ENCODE measurements around the gene NMRAL1.
A peak's percentile ranks its signal among the peaks of the same experiment; 100 is the strongest.

The NMRAL1 gene

GRCh38 chr16:4505356-4506147 lies 31.1 kb upstream of the NMRAL1 start:
- DNase-seq (ENCODE audit: extremely low read depth in 1 of 2, low read depth in 1 of 2): peak; percentile 58 to 65

GRCh38 chr16:4501071-4501478 lies 26.6 kb upstream of the NMRAL1 start:
- DNase-seq (ENCODE audit: extremely low read depth in 1 of 2, low read depth in 1 of 2): no peak

GRCh38 chr16:4500272-4500671 lies 25.8 kb upstream of the NMRAL1 start:
- DNase-seq (ENCODE audit: extremely low read depth in 1 of 2, low read depth in 1 of 2): no peak

GRCh38 chr16:4499196-4499555 lies 24.8 kb upstream of the NMRAL1 start:
- no peak for DNase-seq (ENCODE audit: extremely low read depth in 1 of 2, low read depth in 1 of 2)

GRCh38 chr16:4498546-4499195 lies 24.2 kb upstream of the NMRAL1 start:
- no peak for DNase-seq (ENCODE audit: extremely low read depth in 1 of 2, low read depth in 1 of 2)

- no peak for DNase-seq (ENCODE audit: extremely low read depth in 1 of 2, low read depth in 1 of 2)
Measured at GRCh38 chr16:4496305-4496704, 21.9 kb upstream of the NMRAL1 start.

GRCh38 chr16:4495766-4496165 lies 21.3 kb upstream of the NMRAL1 start:
- no peak for DNase-seq (ENCODE audit: extremely low read depth in 1 of 2, low read depth in 1 of 2)

- no peak for DNase-seq (ENCODE audit: extremely low read depth in 1 of 2, low read depth in 1 of 2)
Measured at GRCh38 chr16:4494746-4495490, 20.5 kb upstream of the NMRAL1 start.

GRCh38 chr16:4491898-4492297 lies 17.5 kb upstream of the NMRAL1 start:
- DNase-seq (ENCODE audit: extremely low read depth in 1 of 2, low read depth in 1 of 2): no peak

GRCh38 chr16:4489030-4489429 lies 14.6 kb upstream of the NMRAL1 start:
- no peak for DNase-seq (ENCODE audit: extremely low read depth in 1 of 2, low read depth in 1 of 2)

- no peak for DNase-seq (ENCODE audit: extremely low read depth in 1 of 2, low read depth in 1 of 2)
Measured at GRCh38 chr16:4488499-4488967, 14.1 kb upstream of the NMRAL1 start.

GRCh38 chr16:4487955-4488498 lies 13.6 kb upstream of the NMRAL1 start:
- DNase-seq (ENCODE audit: extremely low read depth in 1 of 2, low read depth in 1 of 2): no peak

- DNase-seq (ENCODE audit: extremely low read depth in 1 of 2, low read depth in 1 of 2): no peak
Measured at GRCh38 chr16:4486126-4486893, 11.9 kb upstream of the NMRAL1 start.

- DNase-seq (ENCODE audit: extremely low read depth in 1 of 2, low read depth in 1 of 2): no peak
Measured at GRCh38 chr16:4481963-4482362, 7.5 kb upstream of the NMRAL1 start.

GRCh38 chr16:4481526-4481925 lies 7.1 kb upstream of the NMRAL1 start:
- no peak for DNase-seq (ENCODE audit: extremely low read depth in 1 of 2, low read depth in 1 of 2)

- DNase-seq (ENCODE audit: extremely low read depth in 1 of 2, low read depth in 1 of 2): no peak
Measured at GRCh38 chr16:4477966-4478365, 3.5 kb upstream of the NMRAL1 start.

- peak; percentile 75 to 88 for DNase-seq (ENCODE audit: extremely low read depth in 1 of 2, low read depth in 1 of 2)
Measured at GRCh38 chr16:4475880-4476788, 1.7 kb upstream of the NMRAL1 start, which contains the start of gene HMOX2. Gene HMOX2 (plus strand): TSS chr16:4476398. CDS start chr16:4505525, 29,127 bp downstream.

GRCh38 chr16:4472880-4473279 lies 1.5 kb downstream of the NMRAL1 start:
- DNase-seq (ENCODE audit: extremely low read depth in 1 of 2, low read depth in 1 of 2): no peak

- no peak for DNase-seq (ENCODE audit: extremely low read depth in 1 of 2, low read depth in 1 of 2)
Measured at GRCh38 chr16:4471869-4472268, 2.6 kb downstream of the NMRAL1 start.
